Endothelial cell of umbilical vein (primary cell): ENCODE results near the gene LRRC28.

ENCODE experiments used
- EZH2 ChIP-seq: IDR thresholded peaks from 2 replicates; pipeline ENCODE4 v1.6.1; 2012; ENCODE audit warnings: borderline replicate concordance, low read depth, mild to moderate bottlenecking, moderate library complexity, low read length, inconsistent platforms; ENCODE audit not compliant: severe bottlenecking
- POLR2A ChIP-seq: IDR thresholded peaks from 2 replicates; pipeline ENCODE4 v1.6.1; 2012; ENCODE audit warnings: low read depth, mild to moderate bottlenecking, control low read depth, low read length
- POLR2AphosphoS5 ChIP-seq: IDR thresholded peaks from 2 replicates; pipeline ENCODE4 v1.6.1; 2012; ENCODE audit warnings: low read depth, mild to moderate bottlenecking, control low read depth, low read length, moderate library complexity; ENCODE audit not compliant: insufficient read depth
- TF ChIP-seq, protein P1 (sequence below), 2 donors: IDR thresholded peaks; 1 replicate in 1 of 2; 2 replicates in 1 of 2; pipeline ENCODE4 v1.5.1; 2011; ENCODE audit warnings: low read length in 2 of 2, mild to moderate bottlenecking in 2 of 2, moderate library complexity in 2 of 2, control low read depth in 1 of 2, inconsistent platforms in 1 of 2, low read depth in 1 of 2; ENCODE audit not compliant: insufficient read depth in 1 of 2; ENCODE audit errors: extremely low read depth in 1 of 2

DNA sequence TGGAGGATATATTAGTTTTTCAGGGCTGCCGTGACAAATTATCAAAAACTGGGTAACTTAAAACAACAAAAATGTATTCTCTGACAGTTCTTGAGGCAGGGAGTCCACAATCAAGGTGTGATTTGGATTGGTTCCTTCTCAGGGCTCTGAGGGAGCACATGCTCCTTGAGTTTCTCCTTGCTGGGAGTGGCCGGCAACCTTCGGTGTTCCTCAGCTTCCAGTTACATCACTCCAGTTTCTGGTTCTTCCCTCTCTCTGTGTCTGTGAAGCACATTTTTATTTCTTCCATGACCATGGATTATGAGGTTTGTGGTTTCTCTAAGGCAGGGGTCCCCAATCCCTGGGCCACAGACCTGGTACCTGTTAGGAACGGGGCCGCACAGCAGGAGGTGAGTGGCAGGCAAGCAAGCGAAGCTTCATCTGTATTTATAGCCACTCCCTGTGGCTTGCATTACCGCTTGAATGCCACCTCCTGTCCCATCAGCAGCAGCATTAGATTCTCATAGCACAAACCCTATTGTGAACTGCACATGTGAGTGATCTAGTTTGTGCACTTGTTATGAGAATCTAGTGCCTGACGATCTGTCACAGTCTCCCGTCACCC, 24.3 kb downstream of the LRRC28 start:
- TF ChIP-seq, protein P1, sequence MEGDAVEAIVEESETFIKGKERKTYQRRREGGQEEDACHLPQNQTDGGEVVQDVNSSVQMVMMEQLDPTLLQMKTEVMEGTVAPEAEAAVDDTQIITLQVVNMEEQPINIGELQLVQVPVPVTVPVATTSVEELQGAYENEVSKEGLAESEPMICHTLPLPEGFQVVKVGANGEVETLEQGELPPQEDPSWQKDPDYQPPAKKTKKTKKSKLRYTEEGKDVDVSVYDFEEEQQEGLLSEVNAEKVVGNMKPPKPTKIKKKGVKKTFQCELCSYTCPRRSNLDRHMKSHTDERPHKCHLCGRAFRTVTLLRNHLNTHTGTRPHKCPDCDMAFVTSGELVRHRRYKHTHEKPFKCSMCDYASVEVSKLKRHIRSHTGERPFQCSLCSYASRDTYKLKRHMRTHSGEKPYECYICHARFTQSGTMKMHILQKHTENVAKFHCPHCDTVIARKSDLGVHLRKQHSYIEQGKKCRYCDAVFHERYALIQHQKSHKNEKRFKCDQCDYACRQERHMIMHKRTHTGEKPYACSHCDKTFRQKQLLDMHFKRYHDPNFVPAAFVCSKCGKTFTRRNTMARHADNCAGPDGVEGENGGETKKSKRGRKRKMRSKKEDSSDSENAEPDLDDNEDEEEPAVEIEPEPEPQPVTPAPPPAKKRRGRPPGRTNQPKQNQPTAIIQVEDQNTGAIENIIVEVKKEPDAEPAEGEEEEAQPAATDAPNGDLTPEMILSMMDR (IDR thresholded peaks at IDR 0.05; ENCODE audit: extremely low read depth in 1 of 2, insufficient read depth in 1 of 2, low read depth in 1 of 2, low read length in 2 of 2): no peak
- TF ChIP-seq POLR2AphosphoS5 (no peak), EZH2 (no peak), POLR2A (no peak)
